ENCODE results near the gene RAD54L. TPM values are rescaled to one million over a fixed set of nuclear protein-coding genes. Genes with fewer than 3 reads are reported as not detected.

RAD54L gene
- polyA plus RNA-seq, 1 of the 3 experiments (the other 2 are of a cell fraction), result 11.5 TPM

- Histone ChIP-seq H2AFZ (ENCODE audit: low read depth) (no peak overlapping the region), H3K27ac (ENCODE audit: low read depth in 2 of 2, low read length in 1 of 2) (peak overlapping the region in 1 of 2 experiments; percentile 57; a peak in 2 of 4 replicates), H3F3A (replicated peaks; ENCODE audit: insufficient read depth) (peaks cover 40% of the 10 kb centered on the region), H3K79me2 (ENCODE audit: insufficient read depth) (0 out of 2 replicates have a peak, but pooled peaks cover 6% of the 10 kb centered on the region), H3K9me2 (no peaks in the 10 kb centered on the region), H4K20me1 (ENCODE audit: insufficient read depth) (peaks cover 3% of the 10 kb centered on the region; the same call in 1 of the 2 replicates), H3K36me3 (replicated peaks in 1 of 2; ENCODE audit: control insufficient read depth in 1 of 2, insufficient read depth in 2 of 2, low read length in 1 of 2) (peaks cover 18 to 40% of the 10 kb centered on the region in 2 experiments), H3K9ac (no peak overlapping the region), H3K4me1 (ENCODE audit: control insufficient read depth in 1 of 2, insufficient read depth in 2 of 2, low read depth in 1 of 2, low read length in 1 of 2) (0 out of 4 replicates have a peak, but pooled peaks cover 0 to 6% of the 10 kb centered on the region in 2 experiments), H3K4me3 (ENCODE audit: low read depth in 2 of 2, low read length in 1 of 2) (no peak overlapping the region), H3K9me3 (no peaks in the 10 kb centered on the region), H3K4me2 (no peak overlapping the region), H3K27me3 (ENCODE audit: insufficient read depth) (no peaks in the 10 kb centered on the region)
- TF ChIP-seq ZBTB33 (IDR thresholded peaks at IDR 0.05; ENCODE audit: borderline replicate concordance, low read depth) (no peak), YY1 (IDR thresholded peaks at IDR 0.05; ENCODE audit: low read depth) (no peak), PBX3 (IDR thresholded peaks at IDR 0.05) (no peak), REST (IDR thresholded peaks at IDR 0.05; ENCODE audit: low read depth, low read length) (no peak), EP300 (IDR thresholded peaks at IDR 0.05; ENCODE audit: borderline replicate concordance in 1 of 2, low read depth in 1 of 2, low read length in 1 of 2) (no peak)
- DNase-seq, result no peak
- ChIA-PET CTCF (interaction anchor here (0.8 kb wide), 1 partner anchor 21 kb away, joined by 3 read pairs; no protein-coding TSS in a partner anchor), POLR2A (no interaction called here)
- WGBS (ENCODE audit: low lambda C conversion rate), result 96% methylated on average over 5 of the region's 5 CpGs
These were observed 41.6 kb downstream of the RAD54L start for GRCh38 chr1:46289134-46289494.

- H3K27me3 ChIP-seq (ENCODE audit: insufficient read depth), result no peaks in the 10 kb centered on the region
- no peak overlapping the region for H3K4me2 ChIP-seq
- POLR2A ChIA-PET, result interaction anchor here (0.6 kb wide), 1 partner anchor 72 kb away, joined by 3 read pairs; no protein-coding TSS in a partner anchor
- DNase-seq, result no peak
- CTCF ChIA-PET, result interaction anchor here (1.0 to 1.1 kb wide), 2 partner anchors 9 to 13 kb away, joined by 3 to 4 read pairs; no protein-coding TSS in a partner anchor
- 90% methylated on average over 4 of the region's 4 CpGs for WGBS (ENCODE audit: low lambda C conversion rate)
- H3K9me2 ChIP-seq, result no peaks in the 10 kb centered on the region
- no peak overlapping the region for H3K4me3 ChIP-seq (ENCODE audit: low read depth in 2 of 2, low read length in 1 of 2)
- H3K27ac ChIP-seq (ENCODE audit: low read depth in 2 of 2, low read length in 1 of 2), result peak overlapping the region in 1 of 2 experiments; percentile 57; a peak in 2 of 4 replicates
- H3K9me3 ChIP-seq, result no peaks in the 10 kb centered on the region
- 0 out of 4 replicates have a peak, but pooled peaks cover 0 to 6% of the 10 kb centered on the region in 2 experiments for H3K4me1 ChIP-seq (ENCODE audit: control insufficient read depth in 1 of 2, insufficient read depth in 2 of 2, low read depth in 1 of 2, low read length in 1 of 2)
- H2AFZ ChIP-seq (ENCODE audit: low read depth), result no peak overlapping the region
- H3K79me2 ChIP-seq (ENCODE audit: insufficient read depth), result 0 out of 2 replicates have a peak, but pooled peaks cover 6% of the 10 kb centered on the region
- H3F3A ChIP-seq (replicated peaks; ENCODE audit: insufficient read depth), result peaks cover 40% of the 10 kb centered on the region
- peaks cover 3% of the 10 kb centered on the region; the same call in 1 of the 2 replicates for H4K20me1 ChIP-seq (ENCODE audit: insufficient read depth)
- no peak overlapping the region for H3K9ac ChIP-seq
- H3K36me3 ChIP-seq (replicated peaks in 1 of 2; ENCODE audit: control insufficient read depth in 1 of 2, insufficient read depth in 2 of 2, low read length in 1 of 2), result peaks cover 23 to 31% of the 10 kb centered on the region in 2 experiments
- TF ChIP-seq NRF1 (IDR thresholded peaks at IDR 0.05; ENCODE audit: low read depth, low read length) (no peak), PBX3 (IDR thresholded peaks at IDR 0.05) (no peak), YY1 (IDR thresholded peaks at IDR 0.05; ENCODE audit: low read depth) (no peak), RXRA (IDR thresholded peaks at IDR 0.05; ENCODE audit: borderline replicate concordance, low read depth) (no peak), NFIC (IDR thresholded peaks at IDR 0.05; ENCODE audit: borderline replicate concordance) (no peak), ELF1 (IDR thresholded peaks at IDR 0.05) (no peak), FOSL2 (IDR thresholded peaks at IDR 0.05; ENCODE audit: borderline replicate concordance, low read depth) (no peak), IRF3 (IDR thresholded peaks at IDR 0.05; ENCODE audit: low read depth, low read length) (no peak), RCOR1 (IDR thresholded peaks at IDR 0.05; ENCODE audit: low read length) (no peak), GABPA (IDR thresholded peaks at IDR 0.05; ENCODE audit: low read depth) (no peak), TEAD4 (IDR thresholded peaks at IDR 0.05; ENCODE audit: borderline replicate concordance, insufficient read depth) (no peak), CTCF (IDR thresholded peaks at IDR 0.05) (no peak)
These were observed 42.4 kb downstream of the RAD54L start for GRCh38 chr1:46289976-46290375.
